Measurements from ENCODE around the gene STRIP2. TPM values are rescaled to one million over a fixed set of nuclear protein-coding genes. Genes with fewer than 3 reads are reported as not detected.

Gene STRIP2
- total and polyA plus RNA-seq, 9 of the 15 experiments (the other 6 are each of a cell fraction or from before 2014, with no cell fraction given) = 10.1 to 81.8 (median 42.3) TPM

DNA sequence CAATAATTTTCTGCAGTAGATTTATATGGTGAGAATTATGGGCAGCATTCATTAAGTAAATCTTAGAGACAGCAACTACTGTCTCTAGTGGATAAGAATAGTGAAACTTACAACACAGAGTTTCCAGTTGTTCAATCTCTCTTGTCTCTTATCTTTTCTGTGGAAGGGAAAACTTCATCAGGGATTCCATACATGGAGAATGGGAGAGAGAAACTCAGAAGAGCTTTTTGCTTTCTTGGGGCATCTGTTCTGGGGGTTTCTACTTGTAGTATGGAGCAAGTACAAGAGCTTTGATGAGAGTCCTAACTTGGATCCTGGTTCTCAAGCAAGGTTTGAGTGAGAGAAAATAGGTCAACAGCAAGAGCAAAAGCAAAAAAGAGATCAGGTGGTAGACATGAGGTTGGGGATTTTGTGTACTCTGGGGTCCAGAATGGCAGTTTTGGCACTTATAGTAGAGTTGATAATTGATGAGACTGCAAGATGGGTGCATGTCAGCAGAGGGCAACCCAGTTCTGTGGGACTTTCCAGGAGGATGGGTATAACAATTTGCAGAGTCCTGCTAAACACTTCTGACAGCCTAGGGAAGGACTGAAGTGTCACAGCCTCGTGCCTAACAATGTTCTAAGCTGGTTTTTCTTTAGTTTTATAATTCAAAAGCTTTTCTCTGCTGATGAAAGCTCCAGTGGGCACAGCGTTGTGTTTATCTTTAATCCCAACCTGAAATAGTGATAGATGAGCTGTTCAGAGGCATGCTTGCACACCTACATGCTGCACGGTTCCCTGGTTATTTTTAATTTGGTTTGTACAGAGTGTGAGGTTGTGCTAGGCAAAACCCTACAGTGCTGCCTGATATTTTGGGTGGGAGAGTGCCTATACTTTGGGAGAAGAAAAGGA, 32.0 kb upstream of the STRIP2 start (continued):
- TF ChIP-seq RFX7 (CRISPR knock-in tag; IDR thresholded peaks at IDR 0.05) (no peak), CXXC5 (CRISPR knock-in tag; IDR thresholded peaks at IDR 0.05) (0 out of 2 replicates have a peak, but pooled peaks have one; percentile 27), MAZ (CRISPR knock-in tag; conservative IDR thresholded peaks at IDR 0.05 in 1 of 2, IDR thresholded peaks at IDR 0.05 in 1 of 2) (no peak), SIN3B (IDR thresholded peaks at IDR 0.05; ENCODE audit: low read depth) (no peak), CREB3L1 (IDR thresholded peaks at IDR 0.05; ENCODE audit: borderline replicate concordance, low read depth) (no peak), BRCA1 (IDR thresholded peaks at IDR 0.05) (no peak), BRCA1 (CRISPR knock-in tag; IDR thresholded peaks at IDR 0.05) (no peak), SMC3 (conservative IDR thresholded peaks at IDR 0.05; ENCODE audit: insufficient read depth, low read depth, low read length) (peak; percentile 80), ETV6 (IDR thresholded peaks at IDR 0.05; ENCODE audit: borderline replicate concordance in 1 of 2, low read depth in 2 of 2, low read length in 1 of 2) (no peak), ETV6 (CRISPR knock-in tag; IDR thresholded peaks at IDR 0.05; ENCODE audit: borderline replicate concordance) (no peak), MYNN (IDR thresholded peaks at IDR 0.05) (no peak), MYNN (CRISPR knock-in tag; IDR thresholded peaks at IDR 0.05) (no peak), ILK (tag; IDR thresholded peaks at IDR 0.05; ENCODE audit: borderline replicate concordance, low read depth) (no peak)
- TF ChIP-seq, protein P1, sequence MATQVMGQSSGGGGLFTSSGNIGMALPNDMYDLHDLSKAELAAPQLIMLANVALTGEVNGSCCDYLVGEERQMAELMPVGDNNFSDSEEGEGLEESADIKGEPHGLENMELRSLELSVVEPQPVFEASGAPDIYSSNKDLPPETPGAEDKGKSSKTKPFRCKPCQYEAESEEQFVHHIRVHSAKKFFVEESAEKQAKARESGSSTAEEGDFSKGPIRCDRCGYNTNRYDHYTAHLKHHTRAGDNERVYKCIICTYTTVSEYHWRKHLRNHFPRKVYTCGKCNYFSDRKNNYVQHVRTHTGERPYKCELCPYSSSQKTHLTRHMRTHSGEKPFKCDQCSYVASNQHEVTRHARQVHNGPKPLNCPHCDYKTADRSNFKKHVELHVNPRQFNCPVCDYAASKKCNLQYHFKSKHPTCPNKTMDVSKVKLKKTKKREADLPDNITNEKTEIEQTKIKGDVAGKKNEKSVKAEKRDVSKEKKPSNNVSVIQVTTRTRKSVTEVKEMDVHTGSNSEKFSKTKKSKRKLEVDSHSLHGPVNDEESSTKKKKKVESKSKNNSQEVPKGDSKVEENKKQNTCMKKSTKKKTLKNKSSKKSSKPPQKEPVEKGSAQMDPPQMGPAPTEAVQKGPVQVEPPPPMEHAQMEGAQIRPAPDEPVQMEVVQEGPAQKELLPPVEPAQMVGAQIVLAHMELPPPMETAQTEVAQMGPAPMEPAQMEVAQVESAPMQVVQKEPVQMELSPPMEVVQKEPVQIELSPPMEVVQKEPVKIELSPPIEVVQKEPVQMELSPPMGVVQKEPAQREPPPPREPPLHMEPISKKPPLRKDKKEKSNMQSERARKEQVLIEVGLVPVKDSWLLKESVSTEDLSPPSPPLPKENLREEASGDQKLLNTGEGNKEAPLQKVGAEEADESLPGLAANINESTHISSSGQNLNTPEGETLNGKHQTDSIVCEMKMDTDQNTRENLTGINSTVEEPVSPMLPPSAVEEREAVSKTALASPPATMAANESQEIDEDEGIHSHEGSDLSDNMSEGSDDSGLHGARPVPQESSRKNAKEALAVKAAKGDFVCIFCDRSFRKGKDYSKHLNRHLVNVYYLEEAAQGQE (IDR thresholded peaks at IDR 0.05; ENCODE audit: borderline replicate concordance) = peak; percentile 72
- TF ChIP-seq, protein P1 (CRISPR knock-in tag; IDR thresholded peaks at IDR 0.05; ENCODE audit: low read depth) = no peak
- TF ChIP-seq, protein P2, sequence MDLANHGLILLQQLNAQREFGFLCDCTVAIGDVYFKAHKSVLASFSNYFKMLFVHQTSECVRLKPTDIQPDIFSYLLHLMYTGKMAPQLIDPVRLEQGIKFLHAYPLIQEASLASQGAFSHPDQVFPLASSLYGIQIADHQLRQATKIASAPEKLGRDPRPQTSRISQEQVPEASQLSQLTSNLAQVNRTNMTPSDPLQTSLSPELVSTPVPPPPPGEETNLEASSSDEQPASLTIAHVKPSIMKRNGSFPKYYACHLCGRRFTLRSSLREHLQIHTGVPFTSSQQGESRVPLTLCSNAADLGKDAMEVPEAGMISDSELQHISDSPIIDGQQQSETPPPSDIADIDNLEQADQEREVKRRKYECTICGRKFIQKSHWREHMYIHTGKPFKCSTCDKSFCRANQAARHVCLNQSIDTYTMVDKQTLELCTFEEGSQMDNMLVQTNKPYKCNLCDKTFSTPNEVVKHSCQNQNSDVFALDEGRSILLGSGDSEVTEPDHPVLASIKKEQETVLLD (IDR thresholded peaks at IDR 0.05) = no peak

All from K562 (cell line).